DND-41 (cell line): ENCODE data around the gene ST6GALNAC3.

Experiments used
- ATAC-seq: fragments of 200-7000 bp; cut with Tn5 transposase; 3 replicates; pipeline ENCODE4 v1.9.1; 2021; ENCODE audit warnings: low read depth; ENCODE audit not compliant: insufficient read depth
- DNase-seq: peaks from one replicate; pipeline ENCODE4 v3.0.0-alpha.2; 2020
- H2AFZ ChIP-seq: 2 replicates; pipeline ENCODE4 v1.6.0; 2012; ENCODE audit warnings: low read depth, low read length
- H3K27ac ChIP-seq: 2 replicates; pipeline ENCODE4 v1.5.1; 2012; ENCODE audit warnings: low read length, inconsistent platforms
- H3K27me3 ChIP-seq: fragments of 200-600 bp; sonication (generic); 2 replicates; pipeline ENCODE4 v1.6.0; 2012; ENCODE audit warnings: low read length, mild to moderate bottlenecking, inconsistent platforms; ENCODE audit not compliant: insufficient read depth, poor library complexity
- H3K36me3 ChIP-seq: 2 replicates; pipeline ENCODE4 v1.5.1; 2012; ENCODE audit warnings: low read length, inconsistent platforms; ENCODE audit not compliant: insufficient read depth
- H3K4me1 ChIP-seq: 2 replicates; pipeline ENCODE4 v1.5.1; 2012; ENCODE audit warnings: mild to moderate bottlenecking, low read length; ENCODE audit not compliant: insufficient read depth
- H3K4me2 ChIP-seq: 2 replicates; pipeline ENCODE4 v1.6.0; 2012; ENCODE audit warnings: mild to moderate bottlenecking, moderate library complexity, low read length, inconsistent platforms; ENCODE audit not compliant: insufficient read depth
- H3K4me3 ChIP-seq, 2 experiments: fragments of 200-600 bp in 1 of 2; shearing (Covaris generic) in 1 of 2; 2 replicates each; pipeline ENCODE4 v1.5.1; 2012 to 2016; ENCODE audit warnings: inconsistent platforms in 2 of 2, low read length in 2 of 2, mild to moderate bottlenecking in 2 of 2, low read depth in 1 of 2, moderate library complexity in 1 of 2
- H3K79me2 ChIP-seq: 2 replicates; pipeline ENCODE4 v1.6.0; 2012; ENCODE audit warnings: low read length, inconsistent platforms; ENCODE audit not compliant: insufficient read depth
- H3K9ac ChIP-seq: 2 replicates; pipeline ENCODE4 v1.6.0; 2012; ENCODE audit warnings: low read depth, mild to moderate bottlenecking, inconsistent platforms, low read length, moderate library complexity
- H3K9me3 ChIP-seq: 2 replicates; pipeline ENCODE4 v1.5.1; 2012; ENCODE audit warnings: low read length, moderate library complexity, mild to moderate bottlenecking, inconsistent platforms; ENCODE audit not compliant: insufficient read depth, severe bottlenecking
- H4K20me1 ChIP-seq: 2 replicates; pipeline ENCODE4 v1.6.0; 2012; ENCODE audit warnings: low read length; ENCODE audit not compliant: insufficient read depth
- CTCF ChIP-seq: IDR thresholded peaks from 2 replicates; pipeline ENCODE4 v1.5.1; 2012; ENCODE audit warnings: borderline replicate concordance, low read length, moderate library complexity, mild to moderate bottlenecking; ENCODE audit not compliant: poor library complexity, severe bottlenecking; ENCODE audit errors: extremely low read depth
- EZH2 ChIP-seq: IDR thresholded peaks from 3 replicates; pipeline ENCODE4 v1.6.1; 2012; ENCODE audit warnings: borderline replicate concordance, low read depth, mild to moderate bottlenecking, moderate library complexity, low read length, inconsistent platforms; ENCODE audit not compliant: severe bottlenecking

ST6GALNAC3 gene

GRCh38 chr1:76541618-76542017, 467.1 kb downstream of the ST6GALNAC3 start:
- Histone ChIP-seq H3K27me3 (no peaks in the 10 kb centered on the region), H3K4me3 (no peak overlapping the region), H3K27ac (no peak overlapping the region), H2AFZ (no peak overlapping the region), H3K9me3 (no peaks in the 10 kb centered on the region), H3K9ac (no peak overlapping the region), H3K79me2 (no peaks in the 10 kb centered on the region), H4K20me1 (no peaks in the 10 kb centered on the region), H3K4me1 (no peaks in the 10 kb centered on the region), H3K4me2 (no peak overlapping the region), H3K36me3 (no peaks in the 10 kb centered on the region)
- no peak for TF ChIP-seq CTCF
- no peak for TF ChIP-seq EZH2
- no peak for ATAC-seq
- no peak for DNase-seq

- DNase-seq, result no peak
- no peak for ATAC-seq
- Histone ChIP-seq H3K79me2 (no peaks in the 10 kb centered on the region), H3K27me3 (no peaks in the 10 kb centered on the region), H3K27ac (no peak overlapping the region), H3K9me3 (no peaks in the 10 kb centered on the region), H4K20me1 (no peaks in the 10 kb centered on the region), H2AFZ (no peak overlapping the region), H3K4me3 (no peak overlapping the region), H3K36me3 (no peaks in the 10 kb centered on the region), H3K4me2 (no peak overlapping the region), H3K4me1 (no peaks in the 10 kb centered on the region), H3K9ac (no peak overlapping the region)
- TF ChIP-seq CTCF, result no peak
- TF ChIP-seq EZH2, result no peak
These were observed 467.8 kb downstream of the ST6GALNAC3 start for GRCh38 chr1:76542359-76542758.

- Histone ChIP-seq H3K27ac (no peak overlapping the region), H3K4me2 (no peak overlapping the region), H2AFZ (no peak overlapping the region), H3K4me3 (no peak overlapping the region), H4K20me1 (no peaks in the 10 kb centered on the region), H3K9ac (no peak overlapping the region), H3K27me3 (no peaks in the 10 kb centered on the region), H3K36me3 (no peaks in the 10 kb centered on the region), H3K4me1 (no peaks in the 10 kb centered on the region), H3K79me2 (no peaks in the 10 kb centered on the region), H3K9me3 (no peaks in the 10 kb centered on the region)
- no peak for DNase-seq
- TF ChIP-seq EZH2 (no peak), CTCF (no peak)
- ATAC-seq, result no peak
These were observed 468.9 kb downstream of the ST6GALNAC3 start for GRCh38 chr1:76543495-76543894.

GRCh38 chr1:76546354-76546933, 471.9 kb downstream of the ST6GALNAC3 start:
- Histone ChIP-seq H3K4me1 (no peaks in the 10 kb centered on the region), H3K9ac (no peak overlapping the region), H3K27me3 (no peaks in the 10 kb centered on the region), H3K79me2 (no peaks in the 10 kb centered on the region), H3K27ac (no peak overlapping the region), H3K4me3 (no peak overlapping the region), H3K9me3 (no peaks in the 10 kb centered on the region), H3K36me3 (no peaks in the 10 kb centered on the region), H4K20me1 (no peaks in the 10 kb centered on the region), H2AFZ (no peak overlapping the region), H3K4me2 (no peak overlapping the region)
- DNase-seq (no peak), ATAC-seq (no peak)
- TF ChIP-seq EZH2, result no peak
- no peak for TF ChIP-seq CTCF
